PC-9 (cell line): ENCODE data around the gene COL20A1. TPM values are rescaled to one million over a fixed set of nuclear protein-coding genes. Genes with fewer than 3 reads are reported as not detected.

ENCODE experiments used
- BruUV-seq: library from RNA; stranded (reverse); fragments of 400-500 nt; replicated peaks from 2 replicates; lab custom pipeline; 2021; lab: Mats Ljungman, UMichigan
- CTCF ChIA-PET: fragments of 300-600 bp; sonication (Branson Sonifier 250); formaldehyde crosslinking; loops from one replicate; lab custom pipeline; 2022; ENCODE audit warnings: antibody characterized with exemption; lab: Charles Lee
- POLR2A ChIA-PET: fragments of 300-600 bp; sonication (Branson Sonifier 250); formaldehyde crosslinking; loops from one replicate; lab custom pipeline; 2022; ENCODE audit warnings: antibody characterized with exemption; ENCODE audit not compliant: unreplicated experiment; lab: Charles Lee
- DNase-seq, 2 experiments: peaks; one replicate each; pipeline versions ENCODE4 v3.0.0 to v3.0.0-alpha.2; 2015 to 2022; ENCODE audit warnings: mixed read lengths in 1 of 2
- H2AFZ ChIP-seq: fragments of 200-600 bp; sonication (generic); 2 replicates; pipeline ENCODE4 v1.8.1; 2017; ENCODE audit warnings: antibody characterized with exemption
- H3F3A ChIP-seq: fragments of 200-600 bp; sonication (generic); 2 replicates; pipeline ENCODE4 v1.8.1; 2017; ENCODE audit warnings: antibody characterized with exemption, mild to moderate bottlenecking, low read depth; ENCODE audit not compliant: insufficient read depth
- H3K27ac ChIP-seq: fragments of 200-600 bp; sonication (generic); 2 replicates; pipeline ENCODE4 v1.6.1; 2016; ENCODE audit warnings: mixed run types
- H3K27me3 ChIP-seq: fragments of 200-600 bp; sonication (generic); 2 replicates; pipeline ENCODE4 v1.6.1; 2016; ENCODE audit warnings: low read depth, mixed run types; ENCODE audit not compliant: insufficient read depth
- H3K36me3 ChIP-seq: fragments of 200-600 bp; sonication (generic); 2 replicates; pipeline ENCODE4 v1.6.1; 2016; ENCODE audit warnings: low read depth, mixed run types
- H3K4me1 ChIP-seq: fragments of 200-600 bp; sonication (generic); replicated peaks from 2 replicates; pipeline ENCODE4 v1.6.1; 2016; ENCODE audit warnings: mixed run types; ENCODE audit not compliant: insufficient read depth
- H3K4me2 ChIP-seq: fragments of 200-600 bp; sonication (generic); 2 replicates; pipeline ENCODE4 v1.6.1; 2017; ENCODE audit warnings: mixed run types
- H3K4me3 ChIP-seq: fragments of 200-600 bp; sonication (generic); 2 replicates; pipeline ENCODE4 v1.6.1; 2016; ENCODE audit warnings: mixed run types
- H3K79me2 ChIP-seq: fragments of 200-600 bp; sonication (generic); 2 replicates; pipeline ENCODE4 v1.6.1; 2017; ENCODE audit warnings: low read depth, mixed run types
- H3K9me2 ChIP-seq: fragments of 200-600 bp; sonication (generic); 2 replicates; pipeline ENCODE4 v1.8.1; 2017; ENCODE audit warnings: mild to moderate bottlenecking; ENCODE audit not compliant: insufficient read depth
- H3K9me3 ChIP-seq: fragments of 200-600 bp; sonication (generic); 2 replicates; pipeline ENCODE4 v1.8.1; 2016; ENCODE audit warnings: low read depth; ENCODE audit not compliant: insufficient read depth
- H4K20me1 ChIP-seq: fragments of 200-600 bp; sonication (generic); 2 replicates; pipeline ENCODE4 v1.8.1; 2017; ENCODE audit not compliant: insufficient read depth
- CTCF ChIP-seq: fragments of 200-600 bp; sonication (generic); conservative IDR thresholded peaks from 2 replicates; pipeline ENCODE4 v1.6.1; 2017; ENCODE audit warnings: mixed run types, antibody characterized with exemption, mild to moderate bottlenecking, moderate library complexity
- EZH2 ChIP-seq: fragments of 200-600 bp; sonication (generic); IDR thresholded peaks from 2 replicates; pipeline ENCODE4 v1.8.0; 2017; ENCODE audit warnings: antibody characterized with exemption, low read depth
- intact Hi-C: fragments of 100-400 bp; cut with micrococcal nuclease; formaldehyde crosslinking; loops from one replicate; pipeline ENCODE4 v1.10.0; 2022; ENCODE audit not compliant: unreplicated experiment
- total RNA-seq: library from RNA; stranded (reverse); gene quantifications from 2 replicates; pipeline ENCODE4 v1.2.3, GENCODE V29; 2021

COL20A1 gene
- total RNA-seq, 1 experiment from 2014 or later, result not detected

DNA sequence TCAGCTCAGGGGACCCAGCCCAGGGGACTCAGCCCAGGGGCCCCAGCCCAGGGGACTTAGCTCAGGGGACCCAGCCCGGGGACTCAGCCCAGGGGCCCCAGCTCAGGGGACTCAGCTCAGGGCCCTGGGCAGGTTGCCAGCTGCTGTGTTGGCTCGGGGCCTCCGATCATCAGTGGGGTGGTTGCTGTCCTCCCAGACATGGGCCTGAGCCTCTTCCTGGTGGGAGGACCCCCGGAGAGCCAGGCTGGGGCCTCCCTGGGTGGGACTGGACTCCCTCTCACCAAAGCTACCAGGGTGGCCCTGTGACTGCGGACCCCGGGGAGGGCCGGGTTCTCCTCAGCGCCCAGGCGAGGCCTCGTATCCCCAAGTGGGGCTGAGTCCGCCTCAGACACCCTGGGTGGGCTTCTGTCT, 4.4 kb downstream of the COL20A1 start:
- H3F3A ChIP-seq, result no peaks in the 10 kb centered on the region

GRCh38 chr20:63297796-63298572, 5.0 kb downstream of the COL20A1 start:
- H3K9me3 ChIP-seq, result peaks cover 3% of the 10 kb centered on the region; the same call in 1 of the 2 replicates
- H3K79me2 ChIP-seq, result no peaks in the 10 kb centered on the region
- H2AFZ ChIP-seq, result no peak overlapping the region
- no peak for DNase-seq
- POLR2A ChIA-PET, result no interaction called here
- peaks cover 3% of the 10 kb centered on the region; the same call in 1 of the 2 replicates for H4K20me1 ChIP-seq
- peaks cover 5% of the 10 kb centered on the region; the same call in 1 of the 2 replicates for H3F3A ChIP-seq
- H3K27me3 ChIP-seq, result peaks cover 86% of the 10 kb centered on the region
- CTCF ChIA-PET, result no interaction called here
- no TSS peak for BruUV-seq
- no peaks in the 10 kb centered on the region for H3K36me3 ChIP-seq
- no peaks in the 10 kb centered on the region for H3K4me1 ChIP-seq
- intact Hi-C loops, result no loop called here
- no peak overlapping the region for H3K4me3 ChIP-seq
- no peak for TF ChIP-seq CTCF
- TF ChIP-seq EZH2, result no peak
- H3K4me2 ChIP-seq, result no peak overlapping the region
- no peaks in the 10 kb centered on the region for H3K9me2 ChIP-seq
- H3K27ac ChIP-seq, result no peak overlapping the region

More for the DNA sequence above, 4.4 kb downstream of the COL20A1 start:
- Histone ChIP-seq H3K27ac (no peak overlapping the region), H3K9me2 (no peaks in the 10 kb centered on the region), H3K27me3 (peaks cover 80% of the 10 kb centered on the region), H3K36me3 (no peaks in the 10 kb centered on the region), H2AFZ (no peak overlapping the region), H3K79me2 (no peaks in the 10 kb centered on the region), H4K20me1 (peaks cover 3% of the 10 kb centered on the region; the same call in 1 of the 2 replicates), H3K9me3 (peaks cover 3% of the 10 kb centered on the region; the same call in 1 of the 2 replicates), H3K4me1 (no peaks in the 10 kb centered on the region), H3K4me3 (no peak overlapping the region), H3K4me2 (no peak overlapping the region)
- no peak for TF ChIP-seq CTCF
- TF ChIP-seq EZH2, result no peak
- intact Hi-C loops, result no loop called here
- no peak for DNase-seq
- ChIA-PET CTCF (no interaction called here), POLR2A (no interaction called here)
- BruUV-seq, result no TSS peak

GRCh38 chr20:63298731-63299312, 5.8 kb downstream of the COL20A1 start:
- no peaks in the 10 kb centered on the region for H3K9me2 ChIP-seq
- H3F3A ChIP-seq, result peaks cover 7% of the 10 kb centered on the region; the same call in 1 of the 2 replicates
- no peak for DNase-seq
- no peak overlapping the region for H2AFZ ChIP-seq
- H3K36me3 ChIP-seq, result no peaks in the 10 kb centered on the region
- H3K27ac ChIP-seq, result no peak overlapping the region
- TF ChIP-seq CTCF, result no peak
- TF ChIP-seq EZH2, result no peak
- no peak overlapping the region for H3K4me3 ChIP-seq
- peaks cover 3% of the 10 kb centered on the region; the same call in 1 of the 2 replicates for H4K20me1 ChIP-seq
- H3K4me2 ChIP-seq, result no peak overlapping the region
- intact Hi-C loops, result no loop called here
- H3K27me3 ChIP-seq, result peaks cover 94% of the 10 kb centered on the region
- POLR2A ChIA-PET, result no interaction called here
- no TSS peak for BruUV-seq
- H3K4me1 ChIP-seq, result no peaks in the 10 kb centered on the region
- CTCF ChIA-PET, result no interaction called here
- H3K79me2 ChIP-seq, result no peaks in the 10 kb centered on the region
- peaks cover 3% of the 10 kb centered on the region; the same call in 1 of the 2 replicates for H3K9me3 ChIP-seq
